MG63 (cell line): ENCODE data around the gene RASA4B. TPM values are rescaled to one million over a fixed set of nuclear protein-coding genes. Genes with fewer than 3 reads are reported as not detected.
"Not testable (repeated sequence)": the region's sequence is repeated elsewhere in the genome, so short reads cannot be mapped to it uniquely, and the experiment has no call there.

Source experiments
- DNase-seq: peaks from one replicate; pipeline ENCODE4 v3.0.0-alpha.2; 2020
- H3K27me3 ChIP-seq: fragments of 250-450 bp; sonication (Bioruptor Pico); 2 replicates; pipeline ENCODE4 v1.5.1; 2020; ENCODE audit warnings: mild to moderate bottlenecking, moderate library complexity
- H3K36me3 ChIP-seq: fragments of 250-450 bp; sonication (Bioruptor Pico); 2 replicates; pipeline ENCODE4 v1.5.1; 2020; ENCODE audit warnings: mild to moderate bottlenecking, moderate library complexity
- H3K4me3 ChIP-seq: fragments of 250-450 bp; sonication (Bioruptor Pico); 2 replicates; pipeline ENCODE4 v1.5.1; 2020; ENCODE audit warnings: mild to moderate bottlenecking, moderate library complexity
- H3K9me3 ChIP-seq: fragments of 250-450 bp; sonication (Bioruptor Pico); 2 replicates; pipeline ENCODE4 v1.5.1; 2020; ENCODE audit warnings: mild to moderate bottlenecking, moderate library complexity
- total RNA-seq: library from RNA; depleted of rRNA; stranded (reverse); fragments of >200 nt; shearing (Covaris generic); gene quantifications from 2 replicates; pipeline ENCODE4 v1.2.3, GENCODE V29; 2014; ENCODE audit warnings: low replicate concordance; rRNA removed

Gene RASA4B
- 0.12 and 1.7 TPM in 2 replicates for total RNA-seq

- H3K9me3 ChIP-seq, DNase-seq, H3K4me3 ChIP-seq: not testable (repeated sequence)
These were observed at the start of gene RASA4B for GRCh38 chr7:102517550-102518147. RASA4B (minus strand) TSS chr7:102517777; CDS start chr7:102517710, 67 bp downstream.

GRCh38 chr7:102550808-102551422 lies 33.3 kb upstream of the RASA4B start, which contains the start of gene SPDYE2:
SPDYE2 (plus strand) TSS chr7:102551226; CDS start chr7:102553256, 2,030 bp downstream.
- H3K9me3 ChIP-seq, H3K36me3 ChIP-seq, H3K4me3 ChIP-seq, H3K27me3 ChIP-seq, DNase-seq: not testable (repeated sequence)

More at GRCh38 chr7:102517550-102518147, at the start of gene RASA4B:
- H3K36me3 ChIP-seq, H3K27me3 ChIP-seq: not testable (repeated sequence)

GRCh38 chr7:102546353-102546752 lies 28.8 kb upstream of the RASA4B start:
- not testable (repeated sequence) for H3K9me3 ChIP-seq, H3K36me3 ChIP-seq, H3K27me3 ChIP-seq, H3K4me3 ChIP-seq, DNase-seq

DNA sequence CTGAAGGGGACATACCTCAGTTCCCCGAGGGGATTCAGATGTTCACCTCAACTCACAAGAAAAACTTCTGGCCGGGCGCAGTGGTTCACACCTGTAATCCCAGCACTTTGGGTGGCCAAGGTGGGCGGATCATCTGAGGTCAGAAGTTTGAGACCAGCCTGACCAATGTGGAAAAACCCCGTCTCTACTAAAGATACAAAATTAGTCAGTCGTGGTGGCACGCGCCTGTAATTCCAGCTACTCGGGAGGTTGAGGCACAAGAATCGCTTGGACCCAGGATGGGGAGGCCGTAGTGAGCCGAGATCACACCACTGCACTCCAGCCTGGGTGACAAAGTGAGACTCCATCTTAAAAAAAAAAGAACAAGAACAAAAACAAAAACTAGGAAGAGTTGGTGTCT lies 27.7 kb upstream of the RASA4B start:
- H3K27me3 ChIP-seq, H3K4me3 ChIP-seq, H3K36me3 ChIP-seq, DNase-seq, H3K9me3 ChIP-seq: not testable (repeated sequence)

GRCh38 chr7:102544372-102544771 lies 26.8 kb upstream of the RASA4B start:
- H3K4me3 ChIP-seq, H3K27me3 ChIP-seq, H3K36me3 ChIP-seq, H3K9me3 ChIP-seq, DNase-seq: not testable (repeated sequence)

- H3K27me3 ChIP-seq = not testable (repeated sequence)
These were observed 26.0 kb upstream of the RASA4B start, which contains the start of gene UPK3BL2 for GRCh38 chr7:102543596-102543995. UPK3BL2 (minus strand) TSS chr7:102543696; CDS start chr7:102543636, 60 bp downstream.

DNA sequence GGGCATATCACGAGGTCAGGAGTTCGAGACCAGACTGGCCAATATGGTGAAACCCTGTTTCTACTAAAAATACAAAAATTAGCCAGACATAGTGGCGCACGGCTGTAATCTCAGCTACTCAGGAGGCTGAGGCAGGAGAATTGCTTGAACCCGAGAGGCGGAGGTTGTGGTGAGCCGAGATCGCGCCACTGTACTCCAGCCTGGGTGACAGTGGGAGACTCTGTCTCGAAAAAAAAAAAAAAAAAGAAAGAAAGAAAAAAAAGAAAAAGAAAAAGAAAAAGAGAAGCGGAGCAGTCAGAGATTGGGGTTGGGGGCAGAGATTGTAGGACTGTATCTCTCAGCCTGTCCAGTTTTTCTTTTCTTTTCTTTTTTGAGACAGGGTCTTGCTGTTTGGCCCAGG lies 25.2 kb upstream of the RASA4B start:
- not testable (repeated sequence) for H3K4me3 ChIP-seq, H3K36me3 ChIP-seq, DNase-seq, H3K27me3 ChIP-seq, H3K9me3 ChIP-seq

More at GRCh38 chr7:102543596-102543995, 26.0 kb upstream of the RASA4B start, which contains the start of gene UPK3BL2:
- DNase-seq, H3K36me3 ChIP-seq, H3K9me3 ChIP-seq, H3K4me3 ChIP-seq: not testable (repeated sequence)

- DNase-seq, H3K36me3 ChIP-seq, H3K9me3 ChIP-seq, H3K27me3 ChIP-seq, H3K4me3 ChIP-seq: not testable (repeated sequence)
These were observed 24.5 kb upstream of the RASA4B start for GRCh38 chr7:102542083-102542482.

- H3K4me3 ChIP-seq, H3K27me3 ChIP-seq, H3K9me3 ChIP-seq, DNase-seq, H3K36me3 ChIP-seq: not testable (repeated sequence)
These were observed 23.0 kb upstream of the RASA4B start for GRCh38 chr7:102540604-102541003.

- not testable (repeated sequence) for H3K4me3 ChIP-seq, H3K9me3 ChIP-seq, H3K36me3 ChIP-seq, DNase-seq, H3K27me3 ChIP-seq
These were observed 17.6 kb upstream of the RASA4B start for GRCh38 chr7:102535062-102535615.

GRCh38 chr7:102532127-102532526 lies 14.6 kb upstream of the RASA4B start:
- not testable (repeated sequence) for H3K4me3 ChIP-seq, H3K36me3 ChIP-seq, H3K9me3 ChIP-seq, DNase-seq, H3K27me3 ChIP-seq

- H3K9me3 ChIP-seq, H3K4me3 ChIP-seq, H3K27me3 ChIP-seq, DNase-seq, H3K36me3 ChIP-seq: not testable (repeated sequence)
These were observed 14.0 kb upstream of the RASA4B start for GRCh38 chr7:102531583-102531982.

GRCh38 chr7:102527822-102528793 lies 10.5 kb upstream of the RASA4B start:
- not testable (repeated sequence) for H3K27me3 ChIP-seq, DNase-seq, H3K36me3 ChIP-seq, H3K4me3 ChIP-seq, H3K9me3 ChIP-seq

GRCh38 chr7:102527182-102527581 lies 9.6 kb upstream of the RASA4B start:
- not testable (repeated sequence) for DNase-seq, H3K4me3 ChIP-seq, H3K9me3 ChIP-seq, H3K36me3 ChIP-seq, H3K27me3 ChIP-seq

GRCh38 chr7:102524803-102525202 lies 7.2 kb upstream of the RASA4B start:
- H3K36me3 ChIP-seq, H3K4me3 ChIP-seq, H3K27me3 ChIP-seq, H3K9me3 ChIP-seq, DNase-seq: not testable (repeated sequence)

- H3K9me3 ChIP-seq, H3K27me3 ChIP-seq, DNase-seq, H3K36me3 ChIP-seq, H3K4me3 ChIP-seq: not testable (repeated sequence)
These were observed 3.2 kb upstream of the RASA4B start for GRCh38 chr7:102520797-102521196.

- not testable (repeated sequence) for H3K27me3 ChIP-seq, DNase-seq, H3K36me3 ChIP-seq, H3K9me3 ChIP-seq, H3K4me3 ChIP-seq
These were observed 626 bp downstream of the RASA4B start for GRCh38 chr7:102516951-102517350.
